ENCODE measurements around the gene CXCL8.

- TF ChIP-seq, protein P1, sequence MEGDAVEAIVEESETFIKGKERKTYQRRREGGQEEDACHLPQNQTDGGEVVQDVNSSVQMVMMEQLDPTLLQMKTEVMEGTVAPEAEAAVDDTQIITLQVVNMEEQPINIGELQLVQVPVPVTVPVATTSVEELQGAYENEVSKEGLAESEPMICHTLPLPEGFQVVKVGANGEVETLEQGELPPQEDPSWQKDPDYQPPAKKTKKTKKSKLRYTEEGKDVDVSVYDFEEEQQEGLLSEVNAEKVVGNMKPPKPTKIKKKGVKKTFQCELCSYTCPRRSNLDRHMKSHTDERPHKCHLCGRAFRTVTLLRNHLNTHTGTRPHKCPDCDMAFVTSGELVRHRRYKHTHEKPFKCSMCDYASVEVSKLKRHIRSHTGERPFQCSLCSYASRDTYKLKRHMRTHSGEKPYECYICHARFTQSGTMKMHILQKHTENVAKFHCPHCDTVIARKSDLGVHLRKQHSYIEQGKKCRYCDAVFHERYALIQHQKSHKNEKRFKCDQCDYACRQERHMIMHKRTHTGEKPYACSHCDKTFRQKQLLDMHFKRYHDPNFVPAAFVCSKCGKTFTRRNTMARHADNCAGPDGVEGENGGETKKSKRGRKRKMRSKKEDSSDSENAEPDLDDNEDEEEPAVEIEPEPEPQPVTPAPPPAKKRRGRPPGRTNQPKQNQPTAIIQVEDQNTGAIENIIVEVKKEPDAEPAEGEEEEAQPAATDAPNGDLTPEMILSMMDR (IDR thresholded peaks at IDR 0.05; ENCODE audit: low read length), result no peak
- TF ChIP-seq EZH2 (IDR thresholded peaks at IDR 0.05; ENCODE audit: borderline replicate concordance, low read length), result no peak
Observed at GRCh38 chr4:73725510-73725909, 14.9 kb upstream of the CXCL8 start.
